Stimulated activated CD8-positive, alpha-beta memory T cell treated with anti-CD3 and anti-CD28 coated beads, Interleukin-15, amount 100 ng/mL, for 4 hours (primary cell): ENCODE data around the gene EFNB2.
A peak's percentile ranks its signal among the peaks of the same experiment; 100 is the strongest.

Experiments
- DNase-seq, 2 donors: peaks; one replicate each; pipeline ENCODE4 v3.0.0-alpha.2; 2020; ENCODE audit warnings: low read depth in 2 of 2

Gene EFNB2, protein sequence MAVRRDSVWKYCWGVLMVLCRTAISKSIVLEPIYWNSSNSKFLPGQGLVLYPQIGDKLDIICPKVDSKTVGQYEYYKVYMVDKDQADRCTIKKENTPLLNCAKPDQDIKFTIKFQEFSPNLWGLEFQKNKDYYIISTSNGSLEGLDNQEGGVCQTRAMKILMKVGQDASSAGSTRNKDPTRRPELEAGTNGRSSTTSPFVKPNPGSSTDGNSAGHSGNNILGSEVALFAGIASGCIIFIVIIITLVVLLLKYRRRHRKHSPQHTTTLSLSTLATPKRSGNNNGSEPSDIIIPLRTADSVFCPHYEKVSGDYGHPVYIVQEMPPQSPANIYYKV

DNA sequence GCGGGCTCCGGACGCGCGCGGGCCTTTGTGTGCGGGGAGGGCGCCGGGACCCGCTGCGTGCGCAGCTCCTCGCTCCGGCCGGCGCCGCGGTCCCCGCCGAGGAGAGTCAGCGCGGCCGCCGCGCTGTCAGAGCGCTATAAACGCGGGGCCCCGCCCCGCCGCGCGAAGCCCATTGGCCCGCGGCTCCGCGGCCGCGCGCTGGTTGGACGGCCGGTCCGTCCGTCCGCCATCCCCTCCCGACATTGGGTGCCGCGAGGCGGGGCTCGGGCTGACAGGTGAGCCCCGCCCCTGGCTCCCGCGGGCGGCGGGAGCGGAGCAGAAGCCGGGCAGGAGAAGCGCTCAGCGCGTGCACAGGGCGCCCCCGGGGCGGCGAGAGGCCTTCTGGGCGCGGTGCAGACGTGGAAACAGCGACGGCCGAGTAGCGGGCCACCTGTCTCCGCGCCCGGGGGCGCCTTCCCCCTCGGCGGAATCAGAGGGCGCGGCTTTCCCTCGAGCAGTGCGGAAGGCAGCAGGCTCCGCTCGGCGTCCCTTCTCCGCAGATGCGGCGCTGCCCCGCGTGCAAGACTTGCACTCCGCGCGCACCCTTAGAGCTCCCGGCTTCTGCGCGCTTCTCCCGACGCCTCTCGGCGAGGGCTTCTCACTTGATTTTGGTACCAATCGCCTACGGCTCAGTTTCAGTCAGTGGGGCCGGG lies at the start of gene EFNB2:
Gene EFNB2, minus strand, starts transcription at position 111 of the 692 bp plus-strand sequence. CDS start 698 bp downstream, outside the sequence.
- DNase-seq: peak; percentile 64 to 80

DNA sequence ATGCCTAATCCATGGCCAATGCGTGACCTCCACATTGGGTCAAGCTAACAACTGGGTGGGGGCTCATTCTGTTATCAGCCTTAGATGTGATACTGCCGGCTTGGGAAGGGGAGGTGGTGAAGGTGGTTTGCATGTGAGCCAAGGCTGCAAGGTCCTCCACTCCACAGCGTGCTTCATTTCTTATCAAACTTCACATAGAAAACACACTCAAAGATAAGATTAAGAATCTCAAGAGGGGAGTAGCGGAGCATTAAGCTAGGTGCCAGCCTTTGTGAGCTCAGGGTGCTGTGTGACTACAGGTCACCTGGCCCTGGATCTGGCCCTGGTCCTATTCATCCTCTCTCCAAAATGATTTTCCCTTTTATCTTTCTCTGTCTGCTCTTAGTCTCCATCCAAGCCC lies 45.8 kb upstream of the EFNB2 start:
- DNase-seq: no peak

DNA sequence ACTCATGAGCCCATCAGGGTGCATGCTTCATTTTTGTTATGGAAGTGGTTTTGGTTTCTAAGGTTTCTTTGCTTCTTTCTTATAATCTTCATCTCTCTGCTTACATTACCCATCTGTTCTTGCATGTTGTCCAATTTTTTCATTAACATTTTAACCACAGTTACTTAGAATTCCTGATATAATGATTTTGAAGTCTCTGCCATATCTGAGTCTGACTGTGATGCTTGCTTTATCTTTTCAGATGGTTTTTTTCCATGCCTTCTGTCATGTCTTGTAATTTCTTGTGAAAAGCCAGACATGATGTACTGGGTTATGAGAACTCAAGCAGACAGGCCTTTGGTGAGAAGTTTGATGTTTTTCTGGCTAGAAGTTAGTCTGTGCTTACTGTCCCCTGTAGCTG lies 40.4 kb upstream of the EFNB2 start:
- DNase-seq: no peak

DNA sequence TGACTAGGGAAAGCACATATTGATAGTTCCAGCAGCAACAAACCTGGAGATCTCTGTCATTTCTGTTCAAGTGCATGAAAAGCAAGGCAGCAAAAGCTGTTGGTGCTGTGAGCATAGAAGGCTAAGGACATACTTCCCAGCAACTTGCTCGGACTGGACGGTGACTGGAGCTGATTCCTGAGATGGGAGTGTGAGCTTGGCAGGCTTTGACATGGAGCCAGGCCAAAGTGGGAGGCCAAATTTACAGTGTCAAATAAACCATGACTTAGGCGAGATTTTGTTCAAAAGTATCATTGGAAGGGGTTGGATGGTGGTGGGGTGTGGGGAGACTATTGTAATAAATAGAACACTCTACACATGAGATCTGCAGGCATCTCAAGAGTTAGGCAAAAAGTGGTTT lies 38.4 kb upstream of the EFNB2 start:
- no peak for DNase-seq

DNA sequence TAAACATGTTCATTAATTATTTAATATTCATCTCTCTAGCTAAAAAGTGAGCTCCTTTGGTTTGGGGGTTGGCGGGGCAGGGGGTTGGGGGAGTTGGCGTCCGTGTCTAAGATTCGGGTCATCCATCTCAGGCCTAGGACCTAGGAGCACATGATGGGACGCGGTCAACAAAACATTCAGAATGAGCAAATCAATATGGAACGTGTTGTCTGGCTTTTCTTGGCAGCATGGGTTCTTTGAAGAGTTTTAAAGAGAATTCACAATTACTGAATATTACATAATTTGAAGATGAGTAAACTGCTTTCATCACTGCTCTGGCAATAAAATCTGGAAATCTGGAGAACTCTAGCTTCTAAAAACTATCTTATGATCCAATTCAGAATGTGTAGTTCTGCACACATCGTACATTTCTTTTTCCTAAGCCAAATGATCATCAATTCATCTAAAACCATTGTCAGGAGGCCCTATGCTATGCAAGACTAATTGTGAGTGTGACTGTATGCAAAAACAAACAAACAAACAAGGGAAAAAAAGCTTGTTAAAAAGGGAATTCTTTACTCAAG lies 37.9 kb upstream of the EFNB2 start:
- DNase-seq: no peak

DNA sequence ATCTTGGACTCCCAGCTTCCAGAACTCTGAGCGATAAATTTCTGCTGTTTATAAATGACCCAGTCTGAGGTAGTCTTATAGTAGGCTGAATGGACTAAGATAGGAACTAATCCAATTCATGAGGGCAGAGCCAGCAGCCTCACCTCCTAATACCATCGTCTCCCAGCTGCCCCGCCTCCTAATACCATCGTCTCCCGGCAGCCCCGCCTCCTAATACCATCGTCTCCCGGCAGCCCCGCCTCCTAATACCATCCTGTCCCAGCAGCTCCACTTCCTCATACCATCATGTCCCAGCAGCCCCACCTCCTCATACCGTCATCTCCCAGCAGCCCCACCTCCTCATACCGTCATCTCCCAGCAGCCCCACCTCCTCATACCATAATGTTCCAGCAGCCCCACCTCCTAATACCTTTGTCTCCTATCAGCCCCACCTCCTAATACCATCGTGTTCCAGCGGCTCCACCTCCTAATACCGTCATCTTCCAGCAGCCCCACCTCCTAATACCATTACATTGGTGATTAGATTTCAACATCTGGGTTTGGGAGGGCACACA lies 34.9 kb upstream of the EFNB2 start:
- DNase-seq: peak; percentile 53 to 68

DNA sequence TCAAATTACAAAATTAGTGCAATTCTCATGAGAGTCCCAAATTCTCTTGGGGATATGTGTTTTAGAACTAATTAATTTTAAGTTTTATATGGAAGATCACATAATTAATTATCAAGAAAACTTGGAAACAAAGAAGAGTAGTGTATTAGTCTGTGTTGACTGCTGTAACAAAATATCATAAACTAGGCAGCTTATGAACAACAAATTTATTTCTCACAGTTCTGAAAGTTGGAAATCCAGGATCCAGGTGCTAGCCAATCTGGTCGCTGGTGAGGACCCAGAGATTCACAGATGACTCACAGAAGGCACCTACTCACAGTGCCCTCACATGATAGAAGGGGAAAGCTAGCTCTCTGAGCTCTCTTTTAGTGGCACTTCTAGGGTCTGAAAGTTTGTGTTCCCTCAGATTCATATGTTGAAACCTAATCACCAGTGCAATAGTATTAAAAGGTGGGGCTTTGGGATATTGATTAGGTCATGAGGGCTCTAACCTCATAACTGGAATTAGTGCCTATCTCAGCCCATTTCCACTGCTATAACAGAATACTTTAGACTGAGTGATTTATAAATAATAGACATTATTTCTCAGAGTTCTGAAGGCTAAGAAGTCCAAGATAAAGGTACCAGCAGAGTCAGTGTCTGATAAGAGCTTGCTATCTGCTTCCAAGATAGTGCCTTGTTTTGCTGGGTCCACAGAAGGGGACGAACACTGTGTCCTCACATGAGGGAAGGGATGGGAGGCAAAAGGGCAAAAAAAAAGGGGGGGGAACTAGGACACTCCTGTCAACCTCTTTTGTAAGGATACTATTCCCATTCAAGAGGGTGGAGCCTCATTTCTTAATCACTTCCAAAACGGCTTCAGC lies 34.0 kb upstream of the EFNB2 start:
- no peak for DNase-seq

DNA sequence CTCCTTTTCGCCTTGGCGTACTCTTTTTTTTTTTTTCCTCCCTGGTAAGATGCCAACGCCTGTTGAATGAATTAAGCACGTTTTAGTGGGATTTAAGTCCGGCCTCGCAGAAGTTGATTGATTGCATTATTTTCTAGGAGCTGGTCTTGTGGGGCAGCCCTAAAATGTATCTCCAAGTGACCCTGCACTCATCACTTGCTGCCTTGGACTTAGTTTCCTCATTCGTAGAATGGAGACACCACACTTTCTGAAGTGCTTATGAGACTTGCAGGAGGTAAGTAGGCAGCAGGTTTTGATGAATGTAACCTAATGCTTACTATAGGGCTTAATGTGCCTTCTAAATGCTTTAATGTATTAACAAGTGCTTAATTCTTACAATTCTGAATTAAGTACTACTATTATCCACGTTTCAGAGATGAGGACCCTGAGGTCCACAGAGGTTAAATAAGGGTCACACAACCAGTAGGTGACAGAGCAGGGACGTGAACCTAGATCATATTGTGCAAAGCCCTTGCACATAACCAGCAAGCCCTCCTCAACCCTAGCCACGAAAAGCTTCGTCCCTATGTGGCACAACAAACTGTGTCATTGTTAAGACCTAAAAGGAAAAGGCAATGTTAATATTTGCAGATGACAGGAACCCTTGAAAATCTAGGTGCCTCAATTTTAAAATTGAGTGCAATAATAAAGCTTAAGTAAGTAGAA lies 33.0 kb upstream of the EFNB2 start:
- no peak for DNase-seq

DNA sequence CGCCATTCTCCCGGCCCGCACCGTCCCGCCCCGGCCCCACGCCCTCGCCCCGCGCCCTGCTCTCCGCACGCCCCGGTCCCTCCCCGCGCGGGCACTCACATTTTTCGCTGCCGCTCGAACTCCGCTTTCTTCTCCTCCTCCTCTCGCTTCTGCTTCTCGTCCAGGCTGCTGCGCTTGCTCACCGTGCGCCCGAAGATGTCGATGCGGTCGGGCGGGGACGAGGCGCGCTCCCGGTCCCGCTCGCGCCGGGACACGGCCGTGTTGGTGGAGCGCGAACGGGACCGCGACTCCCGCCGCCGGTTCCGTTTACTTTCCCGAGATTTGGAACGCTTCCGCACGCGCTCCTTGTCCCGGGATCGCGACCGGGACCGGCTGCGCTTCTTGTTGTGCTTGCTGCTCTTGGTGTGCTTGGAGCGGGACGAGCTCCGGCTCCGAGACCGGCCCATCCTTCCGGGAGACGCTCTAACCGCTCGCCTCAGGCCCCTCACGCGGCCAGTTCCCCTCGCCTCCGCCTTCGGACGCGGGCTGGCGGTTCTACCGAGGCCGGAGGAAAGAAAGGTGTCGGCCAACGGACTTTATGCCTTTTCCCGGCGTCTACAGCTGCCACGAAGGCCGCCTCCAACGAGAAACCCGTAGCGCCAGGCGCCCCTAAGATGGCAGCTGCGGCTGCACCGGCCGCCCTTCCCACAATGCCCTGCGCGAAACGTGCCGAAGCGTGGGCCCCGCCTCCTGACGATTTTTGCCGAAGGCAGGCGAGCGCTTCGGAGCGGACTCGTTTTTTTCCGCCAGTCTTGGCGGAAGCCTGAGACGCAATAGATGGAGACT lies 32.2 kb upstream of the EFNB2 start, which contains the start of gene ARGLU1:
Gene ARGLU1, minus strand, starts transcription at position 664 of the 825 bp plus-strand sequence. Its CDS starts 218 bp downstream, at position 446.
- peak; percentile 87 to 89 for DNase-seq

DNA sequence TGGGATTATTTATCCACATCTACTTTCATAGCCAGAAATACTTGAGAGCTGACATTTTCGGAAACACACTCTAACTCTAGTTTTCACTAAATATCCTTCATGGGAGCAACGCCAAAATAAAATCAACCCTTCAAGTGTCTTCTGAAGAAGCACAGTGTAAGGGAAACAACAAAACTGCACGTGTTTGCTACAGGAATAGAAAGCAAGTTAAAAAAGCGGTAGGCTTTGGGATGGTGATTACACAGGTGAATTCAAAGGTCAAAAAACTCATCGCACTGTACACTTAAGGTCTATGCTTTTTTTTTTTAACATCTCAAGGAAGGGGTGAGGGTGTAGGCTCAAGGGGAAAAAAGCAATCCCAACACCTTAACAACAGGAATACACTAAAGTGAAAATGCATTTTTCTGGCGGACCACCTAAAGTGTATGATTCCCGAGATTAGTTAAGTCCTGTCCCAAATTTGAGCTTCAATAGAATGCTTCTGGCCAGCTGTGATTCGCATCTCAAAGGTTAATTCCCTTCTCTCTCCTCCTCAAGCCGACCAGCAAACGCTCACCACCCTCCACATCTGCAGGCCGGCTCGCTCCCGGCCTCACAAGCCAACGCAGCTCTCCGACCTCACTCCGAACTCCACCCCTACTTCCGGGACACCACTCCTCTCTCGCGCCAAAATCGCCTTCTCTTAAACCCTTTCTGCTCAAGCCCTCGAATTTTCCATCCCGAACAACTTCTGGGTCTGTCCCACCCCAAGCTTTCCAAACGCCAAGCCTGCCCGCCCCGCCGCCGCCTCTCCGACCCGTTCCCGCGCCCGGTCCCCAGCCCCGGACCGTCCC lies 31.4 kb upstream of the EFNB2 start:
- peak in 1 of 2 donors; percentile 2 for DNase-seq

DNA sequence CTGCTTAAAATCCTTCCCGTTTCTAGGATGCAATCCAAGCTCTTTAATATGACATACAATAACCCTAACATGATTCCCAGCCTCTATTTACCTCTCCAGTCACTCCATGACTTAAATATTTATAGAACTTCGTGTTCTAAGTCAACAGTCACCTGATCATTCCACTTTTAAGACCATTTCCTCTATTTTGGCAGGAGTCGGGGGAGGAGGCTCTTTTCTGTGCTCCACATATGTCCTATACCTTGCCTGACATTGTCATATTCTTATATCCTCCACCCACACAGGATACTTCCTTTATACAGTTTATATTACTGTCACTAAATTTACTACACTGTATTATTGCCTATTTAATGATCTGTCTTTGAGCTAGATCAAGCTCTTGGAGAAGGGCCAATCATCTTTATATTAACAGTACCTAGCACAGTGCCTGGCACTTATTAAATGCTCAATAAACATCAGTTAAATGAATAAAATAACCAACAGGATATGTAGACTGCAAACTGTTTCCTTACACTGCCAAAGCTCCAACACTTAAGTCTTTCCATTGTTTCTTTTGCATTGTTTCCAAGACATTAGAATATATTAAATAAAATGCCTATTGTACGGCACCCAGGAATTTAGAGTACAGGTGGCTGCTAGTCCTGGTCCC lies 29.8 kb upstream of the EFNB2 start:
- no peak for DNase-seq

DNA sequence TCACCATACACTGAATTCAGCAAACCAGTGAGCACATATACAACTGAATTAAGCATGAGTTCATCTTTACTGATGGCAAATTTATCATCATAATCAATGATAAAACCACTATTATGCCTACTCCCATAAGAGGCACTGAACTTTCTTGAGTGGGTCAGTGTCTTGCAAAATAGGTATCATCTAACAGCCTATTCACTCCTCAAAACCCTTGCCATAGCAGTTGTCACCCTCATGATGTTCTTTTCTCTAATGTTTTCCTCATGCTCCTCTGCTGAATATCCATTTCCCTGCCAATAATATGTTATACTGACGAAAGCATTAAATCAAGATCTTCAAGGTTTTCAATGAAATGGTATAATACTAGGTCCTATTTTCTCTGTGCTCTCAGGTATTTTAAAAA lies 26.8 kb upstream of the EFNB2 start:
- no peak for DNase-seq

DNA sequence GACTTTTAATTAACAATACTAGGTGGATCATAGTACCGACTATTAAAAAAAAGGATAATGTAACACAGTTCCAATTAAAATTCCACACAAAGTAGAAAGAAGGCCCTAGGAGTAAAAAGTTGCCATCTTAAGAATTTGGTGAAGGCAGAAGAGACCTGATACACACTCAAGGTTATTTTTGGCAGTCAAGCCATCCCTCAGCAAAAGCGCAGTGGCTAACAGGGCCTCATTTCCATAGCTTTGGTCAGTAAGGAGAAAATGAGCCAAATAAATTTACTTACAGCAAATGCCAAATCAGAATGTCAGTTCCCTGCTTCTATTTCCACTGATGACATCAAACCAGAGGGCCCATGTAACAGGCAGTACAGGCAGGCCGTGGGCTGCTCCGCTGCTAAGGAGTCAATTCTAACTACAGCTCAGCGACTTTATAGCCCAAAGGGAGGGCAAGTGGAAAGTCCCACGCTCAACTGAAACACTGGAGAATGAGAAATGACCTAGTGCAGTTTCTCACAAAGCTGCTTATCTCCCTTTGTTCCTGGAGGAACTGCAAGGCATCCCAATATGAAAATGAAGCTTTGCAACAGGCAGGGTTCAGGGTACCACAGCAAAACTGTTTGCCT lies 26.2 kb upstream of the EFNB2 start:
- peak; percentile 7 to 9 for DNase-seq

DNA sequence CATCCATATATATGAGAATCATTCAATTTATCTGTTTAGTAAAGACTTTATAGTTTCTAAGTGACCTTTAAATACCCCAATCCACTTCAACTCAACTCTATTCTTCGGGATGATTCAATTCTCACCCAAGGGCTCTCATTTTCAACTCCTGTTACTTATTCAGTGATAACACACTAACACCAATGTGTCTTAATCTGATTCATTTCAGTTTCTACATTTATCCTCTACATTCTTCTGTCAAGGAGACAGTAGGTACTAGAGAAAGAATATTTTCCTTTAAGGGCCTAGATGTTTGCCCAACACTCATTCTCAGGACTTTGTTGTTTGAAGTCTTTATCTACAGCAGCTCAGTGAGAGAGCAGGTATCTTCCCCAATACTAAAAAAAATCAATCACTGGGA lies 25.4 kb upstream of the EFNB2 start:
- DNase-seq: no peak

DNA sequence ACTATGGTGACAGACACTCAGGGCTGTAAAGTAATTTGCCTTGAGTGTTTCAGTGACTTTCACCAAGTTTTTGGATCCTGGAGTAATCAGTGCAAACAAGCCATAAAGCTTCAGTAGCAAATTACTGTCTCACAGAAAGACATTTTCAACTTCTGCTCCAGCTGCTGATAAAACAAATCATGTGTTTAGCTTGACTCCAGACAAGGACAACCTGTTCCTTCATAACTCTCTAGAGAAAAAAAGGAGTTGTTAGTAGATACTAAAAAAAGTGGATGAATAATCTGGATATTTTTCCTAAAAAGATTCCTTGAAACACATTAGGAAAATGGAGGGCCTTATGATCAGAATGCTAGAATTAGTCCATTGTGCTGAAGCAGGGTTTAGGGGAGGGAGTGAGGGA lies 23.1 kb upstream of the EFNB2 start:
- no peak for DNase-seq

DNA sequence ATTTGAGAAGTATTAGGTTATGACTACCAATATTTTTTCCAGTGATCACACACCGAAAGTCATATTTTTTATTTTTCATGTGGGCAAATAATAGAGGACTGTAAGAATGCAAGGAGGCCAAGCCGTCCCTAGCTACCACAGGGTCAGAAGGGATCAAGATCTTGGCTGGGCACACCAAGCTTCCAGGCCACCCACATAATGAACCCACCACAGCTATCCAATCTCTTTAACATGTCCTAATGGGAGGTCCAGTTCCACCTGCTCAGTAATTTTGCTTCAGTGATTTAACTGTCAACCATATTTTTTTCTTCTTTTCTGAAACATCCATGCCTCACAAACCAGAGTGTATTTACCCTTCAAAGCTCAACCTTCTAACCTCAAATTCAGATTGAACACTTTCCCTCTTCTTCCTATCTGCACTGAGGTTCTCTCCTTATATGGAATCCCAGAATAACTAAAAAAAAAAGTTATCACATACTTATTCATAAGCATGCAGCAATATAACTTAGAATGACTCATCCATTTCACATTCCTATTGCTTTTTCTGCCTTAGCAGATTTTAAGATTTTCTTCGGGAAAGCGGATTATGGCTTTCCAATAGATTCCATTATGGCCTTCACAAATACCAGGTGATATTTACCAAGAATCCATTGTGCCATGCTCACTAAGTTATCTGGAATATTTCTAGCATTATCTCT lies 20.3 kb upstream of the EFNB2 start:
- no peak for DNase-seq

DNA sequence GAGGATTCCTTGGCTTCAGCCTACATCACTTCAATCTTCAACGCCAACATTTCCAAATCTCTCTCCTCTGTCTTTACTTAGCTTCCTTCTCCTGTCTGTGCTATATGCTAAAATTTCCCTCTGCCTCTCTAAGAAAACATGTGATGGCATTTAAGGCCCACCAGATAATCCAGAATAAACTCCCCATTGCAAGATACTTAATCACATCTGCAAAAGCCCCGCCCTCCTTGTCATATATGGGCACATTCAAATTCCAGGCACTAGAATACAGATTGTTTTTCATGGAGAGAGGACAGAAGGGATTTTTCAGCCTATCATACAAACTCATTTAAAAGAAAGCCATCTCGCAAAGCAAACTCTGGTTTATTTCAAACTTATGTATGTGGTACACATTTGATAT lies 16.3 kb upstream of the EFNB2 start:
- DNase-seq: no peak

DNA sequence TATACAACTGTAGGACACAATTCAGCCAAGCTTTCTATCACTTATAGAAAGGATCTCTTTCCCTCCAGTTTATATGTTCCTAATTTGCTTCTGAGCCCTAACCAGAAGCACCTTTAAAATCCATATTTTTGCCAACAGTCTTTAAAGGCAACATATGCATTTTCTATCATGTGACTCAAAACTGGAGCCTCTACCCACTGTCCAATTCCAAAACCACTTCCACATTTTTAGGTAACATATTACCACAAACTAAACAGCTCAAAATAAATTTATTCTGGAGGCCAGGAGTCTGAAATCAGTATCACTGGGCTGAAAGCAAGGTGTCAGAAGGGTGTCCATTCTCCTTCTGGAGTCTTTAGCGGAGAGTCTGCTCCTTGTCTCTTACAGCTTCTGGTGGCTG lies 15.9 kb upstream of the EFNB2 start:
- DNase-seq: no peak
